Prostate gland (tissue), 2 donors: ENCODE results near the gene SLC28A1.

Experiments
- CTCF ChIP-seq, 4 experiments: fragments of 200-600 bp in 2 of 4; fragments of 450-650 bp in 2 of 4; sonication (generic) in 2 of 4; IDR thresholded peaks; 1 replicate in 3 of 4; 2 replicates in 1 of 4; pipeline ENCODE4 v1.5.1; 2016 to 2019; ENCODE audit warnings: antibody characterized with exemption in 4 of 4, mild to moderate bottlenecking in 2 of 4, moderate library complexity in 2 of 4
- POLR2A ChIP-seq: fragments of 450-650 bp; IDR thresholded peaks from one replicate; pipeline ENCODE4 v1.6.1; 2016; ENCODE audit warnings: antibody characterized with exemption, mild to moderate bottlenecking

GRCh38 chr15:84907731-84908130, 23.3 kb downstream of the SLC28A1 start:
- TF ChIP-seq CTCF (IDR thresholded peaks at IDR 0.05) (no peak), POLR2A (no peak)
